AG04449 (cell line): ENCODE results near the gene WWTR1.
A peak's percentile ranks its signal among the peaks of the same experiment; 100 is the strongest.

Experiments
- CTCF ChIA-PET: fragments of 350-600 bp; formaldehyde crosslinking; extraction: SDS; loops from one replicate; lab custom pipeline; 2021; ENCODE audit warnings: antibody characterized with exemption; lab: Yijun Ruan, JAX
- POLR2A ChIA-PET: fragments of 400-600, 350-600 bp; formaldehyde crosslinking; extraction: SDS; loops from one replicate; lab custom pipeline; 2020; ENCODE audit warnings: antibody characterized with exemption, inconsistent platforms; lab: Yijun Ruan, JAX
- DNase-seq: peaks from one replicate; pipeline ENCODE4 v3.0.0-alpha.2; 2010; ENCODE audit warnings: low read depth, low spot score
- H3K4me3 ChIP-seq: 2 replicates; pipeline ENCODE4 v1.5.1; 2011; ENCODE audit warnings: low read depth, mild to moderate bottlenecking, control low read depth, low read length
- TF ChIP-seq, protein P1 (sequence below): IDR thresholded peaks from one replicate; pipeline ENCODE4 v1.5.1; 2011; ENCODE audit warnings: mild to moderate bottlenecking, moderate library complexity, low read length, control low read depth, inconsistent platforms; ENCODE audit not compliant: insufficient read depth; ENCODE audit errors: missing control alignments

WWTR1 gene

DNA sequence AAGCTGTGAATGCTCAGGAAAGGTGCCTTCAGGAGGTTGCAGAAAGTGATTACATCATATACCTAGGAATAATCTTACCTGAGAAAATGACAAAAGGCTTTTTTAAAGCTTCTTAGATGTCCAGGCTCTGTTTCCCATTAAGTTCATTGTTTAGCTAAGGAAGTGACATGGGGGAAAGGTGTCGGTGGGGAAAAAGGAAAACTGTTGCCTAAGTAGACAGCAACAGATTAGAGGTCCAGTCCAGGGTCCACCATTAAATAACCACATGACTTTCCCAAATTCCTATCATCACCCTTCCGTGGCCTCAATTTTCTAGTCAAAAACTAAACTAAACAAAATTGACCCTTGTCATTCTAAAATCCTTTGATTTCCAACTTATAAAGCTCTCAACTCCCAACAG is 4.3 kb downstream of the WWTR1 start:
- TF ChIP-seq, protein P1, sequence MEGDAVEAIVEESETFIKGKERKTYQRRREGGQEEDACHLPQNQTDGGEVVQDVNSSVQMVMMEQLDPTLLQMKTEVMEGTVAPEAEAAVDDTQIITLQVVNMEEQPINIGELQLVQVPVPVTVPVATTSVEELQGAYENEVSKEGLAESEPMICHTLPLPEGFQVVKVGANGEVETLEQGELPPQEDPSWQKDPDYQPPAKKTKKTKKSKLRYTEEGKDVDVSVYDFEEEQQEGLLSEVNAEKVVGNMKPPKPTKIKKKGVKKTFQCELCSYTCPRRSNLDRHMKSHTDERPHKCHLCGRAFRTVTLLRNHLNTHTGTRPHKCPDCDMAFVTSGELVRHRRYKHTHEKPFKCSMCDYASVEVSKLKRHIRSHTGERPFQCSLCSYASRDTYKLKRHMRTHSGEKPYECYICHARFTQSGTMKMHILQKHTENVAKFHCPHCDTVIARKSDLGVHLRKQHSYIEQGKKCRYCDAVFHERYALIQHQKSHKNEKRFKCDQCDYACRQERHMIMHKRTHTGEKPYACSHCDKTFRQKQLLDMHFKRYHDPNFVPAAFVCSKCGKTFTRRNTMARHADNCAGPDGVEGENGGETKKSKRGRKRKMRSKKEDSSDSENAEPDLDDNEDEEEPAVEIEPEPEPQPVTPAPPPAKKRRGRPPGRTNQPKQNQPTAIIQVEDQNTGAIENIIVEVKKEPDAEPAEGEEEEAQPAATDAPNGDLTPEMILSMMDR, result no peak
- DNase-seq, result no peak
- H3K4me3 ChIP-seq, result peak overlapping the region; percentile 2; the same call in 1 of the 2 replicates
- ChIA-PET CTCF (interaction anchor here (0.9 to 2.0 kb wide), 6 partner anchors 14 to 123 kb away, joined by 3 to 10 read pairs (median 6); no protein-coding TSS in a partner anchor), POLR2A (interaction anchor here (0.5 to 1.6 kb wide), 5 partner anchors 32 to 119 kb away, joined by 3 to 7 read pairs (median 3); no protein-coding TSS in a partner anchor)

DNA sequence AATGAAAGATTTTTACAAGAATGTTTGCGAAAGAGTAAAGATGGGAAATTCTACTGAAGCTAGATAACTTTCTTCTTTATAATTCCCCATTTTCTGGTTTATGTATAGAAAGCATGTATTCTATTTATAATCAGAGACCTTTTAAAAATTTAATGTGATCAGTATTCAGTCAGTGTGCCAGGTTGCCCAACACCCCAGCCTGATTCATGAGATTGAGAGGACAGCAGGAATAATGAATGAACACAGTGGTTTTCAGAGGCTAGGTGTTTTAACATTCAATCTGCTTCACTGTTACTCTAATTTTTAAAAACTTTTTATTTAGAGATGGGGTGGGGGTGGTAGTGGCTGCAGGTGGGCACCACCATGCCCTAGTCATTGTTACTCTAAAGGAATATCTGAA is 4.7 kb downstream of the WWTR1 start:
- no peak for DNase-seq
- H3K4me3 ChIP-seq, result no peak overlapping the region; the same call in 1 of the 2 replicates
- TF ChIP-seq, protein P1, result no peak
- POLR2A ChIA-PET, result interaction anchor here (1.0 to 1.6 kb wide), 2 partner anchors 33 to 119 kb away, joined by 3 to 6 read pairs; no protein-coding TSS in a partner anchor
- CTCF ChIA-PET, result interaction anchor here (0.9 to 2.0 kb wide), 5 partner anchors 14 to 121 kb away, joined by 3 to 10 read pairs (median 4); no protein-coding TSS in a partner anchor

DNA sequence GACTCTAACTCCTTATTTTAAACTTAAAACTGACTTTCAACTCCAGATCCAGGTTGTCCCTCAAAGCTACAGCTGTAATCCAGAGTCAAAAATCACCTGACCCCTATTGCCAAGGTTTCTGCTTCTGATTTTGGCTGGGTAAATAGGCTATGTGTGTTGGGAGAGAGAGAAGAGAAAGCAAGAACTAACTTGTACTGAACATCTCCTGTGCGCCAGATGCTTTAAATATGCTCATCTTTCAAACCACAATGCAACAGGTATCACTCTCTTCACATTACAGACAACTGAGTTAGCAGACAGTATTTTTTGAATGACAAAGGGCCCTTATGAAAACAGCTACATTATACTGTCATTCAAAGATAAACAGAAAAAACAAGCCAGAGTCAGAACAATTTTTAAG is 7.0 kb downstream of the WWTR1 start:
- ChIA-PET CTCF (interaction anchor here (0.6 to 1.4 kb wide), 4 partner anchors 10 to 120 kb away, joined by 3 to 5 read pairs (median 4); no protein-coding TSS in a partner anchor), POLR2A (no interaction called here)
- DNase-seq, result no peak
- TF ChIP-seq, protein P1, result no peak
- no peak overlapping the region for H3K4me3 ChIP-seq

DNA sequence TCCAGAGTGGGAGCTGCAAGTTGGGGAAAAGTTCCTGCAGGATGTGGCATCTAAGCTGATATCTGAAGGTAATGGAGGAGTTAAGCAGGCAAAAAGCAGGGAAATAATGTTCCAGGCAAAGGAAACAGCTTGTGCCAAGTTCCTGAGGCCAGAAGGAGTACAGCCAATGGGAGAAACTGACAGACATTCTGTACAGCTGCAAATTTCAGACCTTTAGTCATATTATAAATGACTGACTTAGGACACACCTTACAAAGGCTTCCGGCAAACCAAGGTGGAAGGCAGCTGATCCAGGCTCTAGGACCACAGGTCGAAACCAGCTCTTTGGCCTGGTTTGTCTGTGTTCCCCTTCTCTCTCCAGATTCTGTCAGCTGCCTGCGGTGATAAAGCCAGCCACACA is 9.3 kb downstream of the WWTR1 start:
- POLR2A ChIA-PET, result interaction anchor here (3.7 kb wide), 1 partner anchor 10 kb away, joined by 20 read pairs; the partner anchor contains the start of gene WWTR1
- CTCF ChIA-PET, result interaction anchor here (1.4 to 1.6 kb wide), 2 partner anchors 10 to 87 kb away, joined by 3 to 5 read pairs; partner anchors contain the start of gene WWTR1
- TF ChIP-seq, protein P1, result no peak

DNA sequence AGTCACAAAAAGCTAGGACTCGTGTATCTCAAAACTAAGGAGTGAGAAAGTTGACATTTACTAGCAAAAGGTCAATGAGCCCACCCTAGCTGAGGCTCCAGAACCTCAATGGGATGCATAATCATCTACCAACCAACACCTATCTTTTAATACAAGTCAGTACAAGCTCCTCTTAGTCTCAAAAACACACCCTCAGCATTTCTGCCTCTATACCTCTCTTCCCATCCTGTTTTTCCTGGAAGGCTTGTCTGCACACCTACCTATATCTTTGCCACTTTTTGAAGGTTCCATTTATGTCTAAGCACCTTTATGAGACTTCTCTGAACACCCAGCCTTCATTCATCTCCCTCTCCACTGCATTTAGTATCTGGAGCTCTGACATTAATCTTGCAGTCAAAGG is 10.0 kb downstream of the WWTR1 start:
- ChIA-PET CTCF (interaction anchor here (0.9 to 1.6 kb wide), 4 partner anchors 8 to 117 kb away, joined by 3 to 5 read pairs (median 3); partner anchors contain the start of gene WWTR1), POLR2A (interaction anchor here (3.7 kb wide), 1 partner anchor 10 kb away, joined by 20 read pairs; the partner anchor contains the start of gene WWTR1)
- no peak for DNase-seq
- no peak overlapping the region for H3K4me3 ChIP-seq
- TF ChIP-seq, protein P1, result no peak

More for the DNA sequence above, 9.3 kb downstream of the WWTR1 start:
- no peak for DNase-seq
- H3K4me3 ChIP-seq, result no peak overlapping the region

DNA sequence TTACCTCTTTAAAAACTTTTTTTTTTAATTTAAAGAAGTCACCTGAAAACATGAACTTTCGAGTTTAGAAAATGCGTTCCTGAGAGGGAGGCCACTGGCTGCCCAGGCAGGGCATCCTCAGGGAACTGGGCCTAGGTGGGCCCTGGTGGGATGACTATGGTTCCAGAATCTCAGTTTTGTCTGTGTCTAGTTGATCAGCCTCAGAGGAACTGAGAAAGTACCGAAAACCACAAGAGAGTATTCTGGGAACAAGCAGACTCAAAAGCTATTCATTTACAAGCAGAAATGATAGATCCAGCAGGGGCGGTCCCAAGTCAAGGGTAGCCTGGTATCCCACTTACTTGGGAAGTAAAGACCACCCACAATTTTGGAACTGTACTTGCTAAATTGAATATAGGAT is 10.5 kb downstream of the WWTR1 start:
- H3K4me3 ChIP-seq, result no peak overlapping the region
- TF ChIP-seq, protein P1, result no peak
- ChIA-PET CTCF (interaction anchor here (0.9 to 1.6 kb wide), 4 partner anchors 9 to 117 kb away, joined by 3 to 5 read pairs (median 3); partner anchors contain the start of gene WWTR1), POLR2A (interaction anchor here (3.7 kb wide), 1 partner anchor 11 kb away, joined by 20 read pairs; the partner anchor contains the start of gene WWTR1)
- no peak for DNase-seq
